ENCODE measurements around the gene HTRA3. TPM values are rescaled to one million over a fixed set of nuclear protein-coding genes. Genes with fewer than 3 reads are reported as not detected.

Gene HTRA3
- total RNA-seq, 4 donors from 2014 or later: 22.8 to 65.3 (median 29.5) TPM

DNA sequence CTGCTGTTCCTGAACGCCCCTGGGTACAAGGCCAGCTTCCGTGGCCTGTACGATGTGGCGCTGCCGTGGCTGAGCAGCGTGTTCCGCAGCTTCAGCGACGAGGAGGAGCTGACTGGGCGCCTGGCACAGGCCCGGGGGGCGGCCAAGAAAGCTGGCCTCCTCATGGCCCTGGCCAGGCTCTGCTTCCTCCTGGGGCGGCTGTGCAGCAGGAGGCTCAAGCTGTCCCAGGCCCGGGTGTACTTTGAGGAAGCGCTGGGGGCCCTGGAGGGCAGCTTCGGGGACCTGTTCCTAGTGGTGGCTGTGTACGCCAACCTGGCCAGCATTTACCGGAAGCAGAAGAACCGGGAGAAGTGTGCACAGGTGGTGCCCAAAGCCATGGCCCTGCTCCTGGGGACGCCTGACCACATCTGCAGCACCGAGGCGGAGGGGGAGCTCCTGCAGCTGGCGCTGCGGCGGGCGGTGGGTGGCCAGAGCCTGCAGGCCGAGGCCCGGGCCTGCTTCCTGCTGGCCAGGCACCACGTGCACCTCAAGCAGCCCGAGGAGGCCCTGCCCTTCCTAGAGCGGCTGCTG, 42.3 kb upstream of the HTRA3 start:
- peaks cover 0 to 13% of the 10 kb centered on the region in 2 donors for H3K4me1 ChIP-seq

DNA sequence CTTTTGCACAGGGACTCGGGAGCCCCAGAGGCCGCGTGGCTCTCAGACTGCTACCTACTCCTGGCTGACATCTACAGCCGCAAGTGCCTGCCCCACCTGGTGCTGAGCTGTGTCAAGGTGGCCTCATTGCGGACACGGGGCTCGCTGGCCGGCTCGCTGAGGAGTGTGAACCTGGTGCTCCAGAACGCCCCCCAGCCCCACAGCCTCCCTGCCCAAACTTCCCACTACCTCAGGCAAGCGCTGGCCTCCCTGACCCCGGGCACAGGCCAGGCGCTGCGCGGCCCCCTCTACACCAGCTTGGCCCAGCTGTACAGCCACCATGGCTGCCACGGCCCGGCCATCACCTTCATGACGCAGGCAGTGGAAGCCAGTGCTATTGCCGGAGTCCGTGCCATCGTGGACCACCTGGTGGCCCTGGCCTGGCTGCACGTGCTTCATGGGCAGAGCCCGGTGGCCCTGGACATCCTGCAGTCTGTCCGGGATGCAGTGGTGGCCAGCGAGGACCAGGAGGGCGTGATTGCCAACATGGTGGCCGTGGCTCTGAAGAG, 41.7 kb upstream of the HTRA3 start:
- intact Hi-C loops (cut with DNase I; ENCODE audit: low total_unique reads): no loop called here
- DNase-seq: no peak

More for the DNA sequence above, 42.3 kb upstream of the HTRA3 start:
- H3K4me3 ChIP-seq: no peak overlapping the region
- H3K36me3 ChIP-seq: no peaks in the 10 kb centered on the region
- H3K9me3 ChIP-seq: no peaks in the 10 kb centered on the region
- intact Hi-C loops (cut with DNase I; ENCODE audit: low total_unique reads): no loop called here
- TF ChIP-seq, protein P1, sequence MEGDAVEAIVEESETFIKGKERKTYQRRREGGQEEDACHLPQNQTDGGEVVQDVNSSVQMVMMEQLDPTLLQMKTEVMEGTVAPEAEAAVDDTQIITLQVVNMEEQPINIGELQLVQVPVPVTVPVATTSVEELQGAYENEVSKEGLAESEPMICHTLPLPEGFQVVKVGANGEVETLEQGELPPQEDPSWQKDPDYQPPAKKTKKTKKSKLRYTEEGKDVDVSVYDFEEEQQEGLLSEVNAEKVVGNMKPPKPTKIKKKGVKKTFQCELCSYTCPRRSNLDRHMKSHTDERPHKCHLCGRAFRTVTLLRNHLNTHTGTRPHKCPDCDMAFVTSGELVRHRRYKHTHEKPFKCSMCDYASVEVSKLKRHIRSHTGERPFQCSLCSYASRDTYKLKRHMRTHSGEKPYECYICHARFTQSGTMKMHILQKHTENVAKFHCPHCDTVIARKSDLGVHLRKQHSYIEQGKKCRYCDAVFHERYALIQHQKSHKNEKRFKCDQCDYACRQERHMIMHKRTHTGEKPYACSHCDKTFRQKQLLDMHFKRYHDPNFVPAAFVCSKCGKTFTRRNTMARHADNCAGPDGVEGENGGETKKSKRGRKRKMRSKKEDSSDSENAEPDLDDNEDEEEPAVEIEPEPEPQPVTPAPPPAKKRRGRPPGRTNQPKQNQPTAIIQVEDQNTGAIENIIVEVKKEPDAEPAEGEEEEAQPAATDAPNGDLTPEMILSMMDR (IDR thresholded peaks at IDR 0.05): no peak
- no peak for TF ChIP-seq POLR2A (IDR thresholded peaks at IDR 0.05)
- H3K27me3 ChIP-seq: no peaks in the 10 kb centered on the region
- H3K27ac ChIP-seq: no peak overlapping the region
- DNase-seq: no peak

DNA sequence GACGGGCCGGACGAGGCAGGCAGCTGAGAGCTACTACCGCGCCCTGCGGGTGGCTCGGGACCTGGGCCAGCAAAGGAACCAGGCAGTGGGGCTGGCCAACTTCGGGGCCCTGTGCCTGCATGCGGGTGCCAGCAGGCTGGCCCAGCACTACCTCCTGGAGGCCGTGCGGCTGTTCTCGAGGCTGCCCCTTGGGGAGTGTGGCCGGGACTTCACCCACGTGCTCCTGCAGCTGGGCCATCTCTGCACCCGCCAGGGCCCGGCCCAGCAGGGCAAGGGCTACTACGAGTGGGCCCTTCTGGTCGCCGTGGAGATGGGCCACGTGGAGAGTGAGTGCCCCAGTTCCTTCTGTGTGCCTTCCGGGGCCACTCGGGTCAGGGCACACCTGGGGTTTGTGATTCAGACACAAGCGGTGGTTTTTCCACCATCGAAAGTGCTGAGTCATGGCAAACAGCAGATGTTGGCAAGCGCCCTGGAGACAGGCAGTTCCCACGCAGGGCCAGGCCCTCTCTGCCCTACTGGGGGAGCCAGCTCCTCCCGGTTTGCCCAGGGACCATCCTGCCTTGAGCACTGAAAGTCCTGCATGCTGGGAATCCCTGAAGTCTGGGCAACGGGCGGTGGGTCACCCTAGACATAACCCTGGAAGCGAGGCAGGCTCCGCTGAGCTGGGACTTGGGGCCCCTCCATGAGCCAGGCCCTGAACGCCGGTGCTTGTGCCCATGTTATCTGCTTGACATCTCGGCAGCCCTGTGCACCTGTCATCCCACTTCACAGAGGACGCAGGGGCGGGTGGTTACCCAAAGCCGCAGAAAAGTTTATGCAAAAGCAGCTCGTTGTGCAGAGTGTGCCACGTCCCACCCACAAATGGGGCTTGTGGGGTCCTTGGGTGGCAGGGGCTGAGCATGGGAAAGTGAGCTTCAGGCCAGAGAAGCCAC, 41.0 kb upstream of the HTRA3 start:
- H3K36me3 ChIP-seq: no peaks in the 10 kb centered on the region
- no peak overlapping the region for H3K27ac ChIP-seq
- H3K4me3 ChIP-seq: no peak overlapping the region
- TF ChIP-seq POLR2A (IDR thresholded peaks at IDR 0.05): no peak
- TF ChIP-seq, protein P1 (IDR thresholded peaks at IDR 0.05): no peak
- DNase-seq: peak; percentile 58 to 67
- intact Hi-C loops (cut with DNase I; ENCODE audit: low total_unique reads): no loop called here
- no peaks in the 10 kb centered on the region for H3K9me3 ChIP-seq
- H3K27me3 ChIP-seq: no peaks in the 10 kb centered on the region
- peaks cover 0 to 13% of the 10 kb centered on the region in 2 donors for H3K4me1 ChIP-seq

More for the DNA sequence above, 41.7 kb upstream of the HTRA3 start:
- TF ChIP-seq, protein P1 (IDR thresholded peaks at IDR 0.05): no peak
- no peak for TF ChIP-seq POLR2A (IDR thresholded peaks at IDR 0.05)
- Histone ChIP-seq H3K27ac (no peak overlapping the region), H3K4me3 (no peak overlapping the region), H3K36me3 (no peaks in the 10 kb centered on the region), H3K9me3 (no peaks in the 10 kb centered on the region), H3K27me3 (no peaks in the 10 kb centered on the region), H3K4me1 (peaks cover 0 to 13% of the 10 kb centered on the region in 2 donors)

DNA sequence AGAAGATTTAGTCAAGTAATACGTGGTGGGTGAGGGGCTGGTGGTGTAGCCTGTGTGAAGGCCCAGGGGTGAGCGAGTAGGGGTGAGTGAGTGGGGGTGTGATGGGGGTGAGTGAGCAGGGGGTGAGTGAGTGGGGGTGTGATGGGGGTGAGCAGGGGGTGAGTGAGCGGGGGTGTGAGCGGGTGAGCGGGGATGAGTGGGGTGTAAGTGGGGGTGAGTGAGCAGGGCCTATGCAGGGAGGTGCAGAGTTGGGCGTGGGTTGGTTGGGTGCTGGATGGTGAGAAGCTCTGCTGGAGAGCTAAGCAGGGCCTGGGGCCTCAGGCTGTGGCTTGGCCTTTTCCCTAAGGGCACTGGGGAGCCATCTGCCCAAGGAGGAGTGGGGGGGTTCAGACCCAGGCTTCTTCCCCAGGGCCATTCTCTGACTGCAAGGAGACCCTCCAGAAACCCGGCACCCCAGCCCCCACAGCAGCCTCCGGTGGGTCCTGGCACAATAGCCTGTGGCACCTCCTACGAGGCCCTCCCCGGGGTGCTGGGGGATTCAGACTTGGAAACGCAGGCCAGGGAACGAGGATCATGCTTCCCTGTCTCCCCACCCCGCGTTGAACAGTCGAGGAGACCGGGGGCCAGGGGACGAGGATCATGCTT, 40.1 kb upstream of the HTRA3 start:
- peaks cover 0 to 13% of the 10 kb centered on the region in 2 donors for H3K4me1 ChIP-seq
- TF ChIP-seq, protein P1 (IDR thresholded peaks at IDR 0.05): no peak
- TF ChIP-seq POLR2A (IDR thresholded peaks at IDR 0.05): no peak
- no peak for DNase-seq
- intact Hi-C loops (cut with DNase I; ENCODE audit: low total_unique reads): no loop called here
- no peaks in the 10 kb centered on the region for H3K27me3 ChIP-seq
- H3K36me3 ChIP-seq: no peaks in the 10 kb centered on the region
- H3K27ac ChIP-seq: no peak overlapping the region
- H3K4me3 ChIP-seq: no peak overlapping the region
- H3K9me3 ChIP-seq: no peaks in the 10 kb centered on the region

Measured in uterus (tissue), 4 donors.